BE2C (cell line): ENCODE measurements around the gene MARK4.

Experiments used
- DNase-seq: peaks from one replicate; pipeline ENCODE4 v3.0.0-alpha.2; 2020
- H3K27me3 ChIP-seq: fragments of 250-450 bp; sonication (Bioruptor Pico); 2 replicates; pipeline ENCODE4 v1.5.1; 2020; ENCODE audit warnings: mild to moderate bottlenecking
- H3K36me3 ChIP-seq: fragments of 250-450 bp; sonication (Bioruptor Pico); 2 replicates; pipeline ENCODE4 v1.5.1; 2020; ENCODE audit warnings: mild to moderate bottlenecking
- H3K4me1 ChIP-seq: fragments of 250-450 bp; sonication (Bioruptor Pico); 2 replicates; pipeline ENCODE4 v1.5.1; 2020
- H3K4me3 ChIP-seq: 2 replicates; pipeline ENCODE4 v1.5.1; 2011; ENCODE audit warnings: low read depth, low read length
- H3K9me3 ChIP-seq: fragments of 250-450 bp; sonication (Bioruptor Pico); 2 replicates; pipeline ENCODE4 v1.5.1; 2020
- CTCF ChIP-seq: IDR thresholded peaks from 2 replicates; pipeline ENCODE4 v1.5.1; 2012; ENCODE audit warnings: mild to moderate bottlenecking, low read depth, low read length

Gene MARK4

GRCh38 chr19:45215391-45216191, 35.5 kb upstream of the MARK4 start:
- Histone ChIP-seq H3K4me3 (no peak overlapping the region), H3K4me1 (no peaks in the 10 kb centered on the region), H3K9me3 (no peaks in the 10 kb centered on the region), H3K27me3 (peaks cover 63% of the 10 kb centered on the region), H3K36me3 (no peaks in the 10 kb centered on the region)
- DNase-seq: peak; percentile 33
- TF ChIP-seq CTCF: no peak

DNA sequence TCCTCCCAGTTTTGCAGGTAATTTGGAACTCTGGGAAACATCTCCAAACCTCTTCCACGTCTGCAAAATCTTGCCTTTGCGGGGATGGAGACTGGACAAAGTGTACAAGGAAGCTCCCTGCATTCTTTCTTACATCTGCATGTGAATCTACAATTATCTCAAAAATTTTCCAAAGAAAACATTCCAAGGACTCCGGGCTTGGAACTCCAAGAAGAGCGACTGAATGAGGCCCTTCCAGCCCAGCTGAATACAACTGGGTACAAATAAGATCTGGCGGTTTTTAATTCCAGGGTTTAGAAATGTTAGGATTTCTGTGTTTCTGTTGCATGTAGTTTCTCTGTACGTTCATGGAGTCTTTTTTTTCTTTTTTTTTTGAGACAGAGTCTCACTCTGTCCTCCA, 34.4 kb upstream of the MARK4 start:
- Histone ChIP-seq H3K9me3 (no peaks in the 10 kb centered on the region), H3K27me3 (peaks cover 73% of the 10 kb centered on the region), H3K36me3 (no peaks in the 10 kb centered on the region), H3K4me1 (no peaks in the 10 kb centered on the region), H3K4me3 (no peak overlapping the region)
- no peak for TF ChIP-seq CTCF
- no peak for DNase-seq

DNA sequence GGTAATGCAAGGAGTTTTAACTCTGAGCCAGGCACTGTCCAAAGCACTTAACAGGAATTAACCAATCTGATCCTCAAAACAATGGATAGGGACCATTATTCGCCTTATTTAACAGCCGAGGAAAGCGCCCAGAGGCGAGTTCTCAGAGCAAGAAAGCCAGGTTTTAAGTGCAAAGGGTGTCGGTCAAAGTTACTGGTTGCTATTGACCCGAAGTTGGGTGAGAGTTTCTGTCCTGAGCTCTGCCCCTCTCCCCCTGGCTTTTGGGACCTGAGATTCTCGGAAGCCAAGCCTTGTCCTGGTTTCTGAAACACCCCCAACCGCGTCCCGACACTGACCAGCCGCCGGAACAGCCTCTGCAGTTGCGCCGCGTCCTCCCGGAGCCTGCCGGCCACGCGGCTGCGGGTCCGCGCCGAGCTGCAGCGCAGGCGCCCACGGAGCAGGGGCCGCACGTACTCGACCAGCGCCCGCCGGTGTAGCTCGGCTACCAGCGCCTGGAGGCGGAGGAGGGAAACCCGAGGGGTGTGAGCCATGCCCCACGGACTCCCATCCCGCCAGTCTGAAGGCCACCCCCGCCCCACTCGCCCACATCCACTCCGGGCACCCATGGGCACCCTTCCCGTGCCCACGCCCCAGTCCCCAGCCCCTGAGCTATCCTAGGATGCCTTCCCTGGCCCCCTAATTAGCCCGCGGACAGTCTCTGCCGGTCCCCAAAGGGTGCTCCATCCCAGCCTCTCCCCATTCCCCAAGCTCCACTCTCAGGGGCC, 33.7 kb upstream of the MARK4 start:
- Histone ChIP-seq H3K27me3 (peaks cover 81% of the 10 kb centered on the region), H3K4me3 (no peak overlapping the region), H3K36me3 (no peaks in the 10 kb centered on the region), H3K4me1 (no peaks in the 10 kb centered on the region), H3K9me3 (no peaks in the 10 kb centered on the region)
- TF ChIP-seq CTCF: no peak
- no peak for DNase-seq

GRCh38 chr19:45217957-45218334, 33.1 kb upstream of the MARK4 start:
- no peak for DNase-seq
- Histone ChIP-seq H3K4me1 (no peaks in the 10 kb centered on the region), H3K9me3 (no peaks in the 10 kb centered on the region), H3K36me3 (no peaks in the 10 kb centered on the region), H3K27me3 (peaks cover 86% of the 10 kb centered on the region), H3K4me3 (no peak overlapping the region)
- TF ChIP-seq CTCF: no peak

DNA sequence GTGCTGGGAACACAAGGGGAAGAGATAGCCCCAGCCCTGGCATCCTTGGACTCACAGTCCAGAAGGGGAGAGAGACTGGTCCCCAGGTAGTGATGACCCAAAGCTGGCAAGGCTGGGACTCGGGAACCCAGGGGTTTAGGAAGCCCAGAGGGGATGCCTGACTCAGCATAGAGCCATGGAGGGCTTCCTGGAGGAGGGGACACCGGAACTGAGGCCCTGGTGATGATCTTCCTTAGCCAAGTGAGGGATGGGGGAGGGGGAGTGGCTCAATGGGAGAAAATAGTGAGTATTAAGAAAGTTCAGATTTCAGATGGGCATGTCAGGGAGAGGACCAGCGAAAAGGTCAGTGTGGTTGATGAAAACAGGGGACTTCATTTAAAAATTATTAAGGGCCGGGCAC, 32.6 kb upstream of the MARK4 start:
- H3K9me3 ChIP-seq: no peaks in the 10 kb centered on the region
- no peak overlapping the region for H3K4me3 ChIP-seq
- TF ChIP-seq CTCF: no peak
- H3K36me3 ChIP-seq: no peaks in the 10 kb centered on the region
- H3K4me1 ChIP-seq: no peaks in the 10 kb centered on the region
- H3K27me3 ChIP-seq: peaks cover 91% of the 10 kb centered on the region
- DNase-seq: no peak
